GM12878 (cell line): ENCODE results near the gene CFAP299. TPM values are rescaled to one million over a fixed set of nuclear protein-coding genes. Genes with fewer than 3 reads are reported as not detected.
"Not testable (repeated sequence)": the region's sequence is repeated elsewhere in the genome, so short reads cannot be mapped to it uniquely, and the experiment has no call there.

Experiments
- ATAC-seq: fragments of 200-7000 bp; cut with Tn5 transposase; 3 replicates; pipeline ENCODE4 v1.9.1; 2020; ENCODE audit warnings: mild to moderate bottlenecking, moderate library complexity
- BruUV-seq: library from RNA; stranded (reverse); fragments of 400-500 nt; replicated peaks from 2 replicates; lab custom pipeline; 2021; lab: Mats Ljungman, UMichigan
- CTCF ChIA-PET: fragments of 300-600 bp; sonication (Branson Sonifier 250); formaldehyde crosslinking; extraction: SDS; loops from one replicate; lab custom pipeline; 2021; ENCODE audit warnings: inconsistent platforms; lab: Yijun Ruan, JAX
- POLR2A ChIA-PET: fragments of 350-600 bp; formaldehyde crosslinking; extraction: SDS; loops from one replicate; lab custom pipeline; 2021; ENCODE audit warnings: inconsistent platforms; lab: Charles Lee
- RAD21 ChIA-PET: fragments of 300-600 bp; sonication (Branson Sonifier 250); formaldehyde crosslinking; loops from one replicate; lab custom pipeline; 2023; ENCODE audit warnings: antibody characterized with exemption; ENCODE audit not compliant: unreplicated experiment; lab: Charles Lee
- SMC1A ChIA-PET: fragments of 300-600 bp; sonication (Branson Sonifier 250); formaldehyde crosslinking; loops from one replicate; lab custom pipeline; 2023; ENCODE audit not compliant: unreplicated experiment, uncharacterized antibody; lab: Charles Lee
- DNase-seq: peaks from one replicate; pipeline ENCODE4 v3.0.0-alpha.2; 2011; ENCODE audit warnings: low read depth, low spot score
- FAIRE-seq: peaks from 3 replicates; lab custom pipeline; 2011; peaks lifted over from hg19 to GRCh38; lab: Jason Lieb, UNC
- H2AFZ ChIP-seq: 2 replicates; pipeline ENCODE4 v1.6.0; 2011; ENCODE audit warnings: low read depth, low read length, control low read depth; ENCODE audit not compliant: control insufficient read depth
- H3K27ac ChIP-seq: 2 replicates; pipeline ENCODE4 v1.5.1; 2011; ENCODE audit warnings: control low read depth; ENCODE audit not compliant: control insufficient read depth, insufficient read depth
- H3K27me3 ChIP-seq, 2 experiments: replicated peaks in 1 of 2; 2 replicates each; pipeline versions ENCODE4 v1.6.0 to v1.6.1; 2011; ENCODE audit warnings: low read length in 1 of 2; ENCODE audit not compliant: control insufficient read depth in 2 of 2, insufficient read depth in 2 of 2
- H3K36me3 ChIP-seq, 2 experiments: 2 replicates each; pipeline ENCODE4 v1.5.1; 2011; ENCODE audit warnings: low read length in 1 of 2; ENCODE audit not compliant: control insufficient read depth in 2 of 2, insufficient read depth in 2 of 2
- H3K4me1 ChIP-seq: 2 replicates; pipeline ENCODE4 v1.6.1; 2011; ENCODE audit warnings: mild to moderate bottlenecking, low read length, moderate library complexity, mixed read lengths; ENCODE audit not compliant: control insufficient read depth, insufficient read depth
- H3K4me2 ChIP-seq: 2 replicates; pipeline ENCODE4 v1.6.0; 2011; ENCODE audit warnings: control low read depth; ENCODE audit not compliant: control insufficient read depth, insufficient read depth
- H3K4me3 ChIP-seq: fragments of 200-600 bp; sonication (generic); 2 replicates; pipeline ENCODE4 v1.5.1; 2016
- H3K79me2 ChIP-seq: 2 replicates; pipeline ENCODE4 v1.6.0; 2011; ENCODE audit warnings: low read length; ENCODE audit not compliant: control insufficient read depth, insufficient read depth
- H3K9ac ChIP-seq: 2 replicates; pipeline ENCODE4 v1.8.0; 2011; ENCODE audit warnings: low read length, control low read depth, mixed read lengths; ENCODE audit not compliant: control insufficient read depth, insufficient read depth
- H3K9me3 ChIP-seq: replicated peaks from 3 replicates; pipeline ENCODE4 v1.5.1; 2011; ENCODE audit warnings: mild to moderate bottlenecking, low read length; ENCODE audit not compliant: control insufficient read depth, insufficient read depth
- H4K20me1 ChIP-seq: 2 replicates; pipeline ENCODE4 v1.6.0; 2011; ENCODE audit not compliant: control insufficient read depth, insufficient read depth
- PAX8 ChIP-seq: fragments of 450-650 bp; IDR thresholded peaks from 2 replicates; pipeline ENCODE4 v1.6.1; 2017; ENCODE audit warnings: mild to moderate bottlenecking, moderate library complexity
- WGBS: methylation state at CpG from one replicate; pipeline ENCODE4 v1.1.6; 2016; ENCODE audit warnings: low lambda C conversion rate; ENCODE audit not compliant: insufficient replicate concordance, insufficient coverage; ENCODE audit errors: missing lambda C conversion rate; 5-methylcytosine and 5-hydroxymethylcytosine counted together
- in situ Hi-C: fragments of 300-500 bp; cut with MboI; formaldehyde crosslinking; loops from 9 replicates; pipeline ENCODE4 v1.14.3; 2018; ENCODE audit warnings: mixed read lengths
- intact Hi-C: fragments of 100-400 bp; cut with micrococcal nuclease; formaldehyde crosslinking; loops from one replicate; pipeline ENCODE4 v1.14.2; 2022; ENCODE audit not compliant: unreplicated experiment
- polyA plus RNA-seq, 11 experiments: library from polyadenylated mRNA; depleted of rRNA in 4 of 11; unstranded in 6 of 11; stranded (reverse) in 5 of 11; fragments of >200 nt; fragmentation: Nextera tagmentation in 4 of 11; fragmentation: Illumina TruSeq in 1 of 11; extraction: Ambion mirVana in 4 of 11; extraction: Trizol in 1 of 11; gene quantifications; 1 replicate in 1 of 11; 2 replicates in 10 of 11; pipeline versions ENCODE4 v1.2.1 to v1.2.3, GENCODE V29; 2011 to 2016; ENCODE audit warnings: inconsistent platforms in 2 of 11, missing spikeins in 2 of 11, low read depth in 1 of 11
- total RNA-seq, 4 experiments: library from RNA; depleted of rRNA in 3 of 4; stranded (reverse); fragments of >200 nt in 3 of 4; fragmentation: Illumina TruSeq in 1 of 4; extraction: Trizol in 1 of 4; gene quantifications; 2 replicates each; pipeline versions ENCODE4 v1.2.1 to v1.2.3, GENCODE V29; 2013 to 2021

CFAP299 gene
- total and polyA plus RNA-seq, 10 of the 15 experiments (the other 5 are each of a cell fraction or from before 2014, with no cell fraction given) = 0.06 to 0.34 TPM; not detected in 8

DNA sequence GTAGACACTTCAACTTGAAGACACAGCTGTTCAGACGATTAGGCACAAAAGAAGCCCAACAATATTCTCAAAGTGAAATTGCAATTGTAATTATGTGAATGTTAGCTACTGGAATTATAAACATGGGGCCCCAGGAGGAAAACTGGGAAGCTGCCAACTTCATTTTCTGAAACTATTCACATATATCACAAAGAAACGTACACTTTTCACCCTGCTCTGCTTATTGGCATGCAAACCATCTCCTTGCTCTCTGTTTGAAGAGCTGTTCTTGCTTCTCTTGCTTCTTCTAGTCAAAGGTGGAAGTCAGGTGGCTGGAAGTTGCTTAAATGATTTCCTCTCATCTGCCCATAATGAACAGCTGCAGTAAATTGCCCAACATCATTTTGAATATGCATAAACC lies 320.1 kb downstream of the CFAP299 start:
- Histone ChIP-seq H3K4me2 (no peak overlapping the region), H3K4me1 (no peaks in the 10 kb centered on the region), H3K79me2 (no peaks in the 10 kb centered on the region), H4K20me1 (no peaks in the 10 kb centered on the region), H3K4me3 (no peak overlapping the region), H2AFZ (no peak overlapping the region), H3K27me3 (no peaks in the 10 kb centered on the region), H3K9me3 (no peaks in the 10 kb centered on the region; the same call in 2 of the 3 replicates), H3K36me3 (no peaks in the 10 kb centered on the region), H3K27ac (no peak overlapping the region), H3K9ac (no peak overlapping the region)
- FAIRE-seq = no peak
- no peak for DNase-seq
- intact Hi-C loops = no loop called here
- in situ Hi-C loops = no loop called here
- RAD21 ChIA-PET = no interaction called here
- POLR2A ChIA-PET = no interaction called here
- SMC1A ChIA-PET = interaction anchor here (0.9 to 1.2 kb wide), 2 partner anchors 30 to 1920 kb away, joined by 3 read pairs; no protein-coding TSS in a partner anchor
- no peak for ATAC-seq
- 65% methylated on average over 2 of the region's 2 CpGs for WGBS
- no peak for TF ChIP-seq PAX8
- CTCF ChIA-PET = interaction anchor here (0.8 kb wide), 1 partner anchor 156 kb away, joined by 3 read pairs; no protein-coding TSS in a partner anchor
- BruUV-seq = no TSS peak

DNA sequence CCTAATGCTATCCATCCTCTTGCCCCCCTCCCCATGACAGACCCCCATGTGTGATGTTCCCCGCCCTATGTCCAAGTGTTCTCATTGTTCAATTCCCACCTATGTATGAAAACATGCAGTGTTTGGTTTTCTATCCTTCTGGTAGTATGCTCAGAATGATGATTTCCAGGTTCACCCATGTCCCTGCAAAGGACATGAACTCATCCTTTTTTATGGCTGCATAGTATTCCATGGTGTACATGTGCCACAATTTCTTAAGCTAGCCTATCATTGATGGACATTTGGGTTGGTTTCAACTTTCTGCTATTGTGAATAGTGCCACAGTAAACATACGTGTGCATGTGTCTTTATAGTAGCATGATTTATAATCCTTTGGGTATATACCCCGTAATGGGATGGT lies 334.6 kb downstream of the CFAP299 start:
- DNase-seq, intact Hi-C loops, CTCF ChIA-PET: not testable (repeated sequence)

More for the DNA sequence above, 334.6 kb downstream of the CFAP299 start:
- H3K4me3 ChIP-seq, H4K20me1 ChIP-seq, BruUV-seq, in situ Hi-C loops, H3K27me3 ChIP-seq, H3K4me1 ChIP-seq, SMC1A ChIA-PET, H3K79me2 ChIP-seq, H2AFZ ChIP-seq, POLR2A ChIA-PET, H3K9me3 ChIP-seq, H3K36me3 ChIP-seq, FAIRE-seq, RAD21 ChIA-PET, ATAC-seq, H3K9ac ChIP-seq, H3K4me2 ChIP-seq, H3K27ac ChIP-seq: not testable (repeated sequence)
- 32% methylated on average over 3 of the region's 3 CpGs for WGBS
